Stomach smooth muscle (tissue), 2 donors: ENCODE measurements around the gene RSRP1.
A peak's percentile ranks its signal among the peaks of the same experiment; 100 is the strongest.

Experiments used
- H3K27ac ChIP-seq: one replicate; pipeline ENCODE4 v1.7.0; 2013; ENCODE audit warnings: mild to moderate bottlenecking, low read length, inconsistent platforms
- H3K27me3 ChIP-seq, 2 donors: one replicate each; pipeline ENCODE4 v1.7.0; 2013; ENCODE audit warnings: low read length in 2 of 2; ENCODE audit not compliant: insufficient read depth in 2 of 2, control insufficient read depth in 1 of 2
- H3K36me3 ChIP-seq, 2 donors: one replicate each; pipeline ENCODE4 v1.7.0; 2013; ENCODE audit warnings: low read length in 2 of 2; ENCODE audit not compliant: control insufficient read depth in 2 of 2, insufficient read depth in 2 of 2
- H3K4me1 ChIP-seq: one replicate; pipeline ENCODE4 v1.7.0; 2013; ENCODE audit warnings: low read length; ENCODE audit not compliant: control insufficient read depth, insufficient read depth
- H3K4me3 ChIP-seq, 2 donors: one replicate each; pipeline ENCODE4 v1.7.0; 2013; ENCODE audit warnings: low read length in 2 of 2
- H3K9ac ChIP-seq, 2 donors: one replicate each; pipeline ENCODE4 v1.7.0; 2013; ENCODE audit warnings: low read length in 2 of 2, mild to moderate bottlenecking in 1 of 2
- H3K9me3 ChIP-seq, 2 donors: one replicate each; pipeline ENCODE4 v1.7.0; 2013; ENCODE audit warnings: low read length in 2 of 2; ENCODE audit not compliant: control insufficient read depth in 2 of 2
- donor health status: healthy.
- donor health status: Pancreatic carcinoma.

The RSRP1 gene

DNA sequence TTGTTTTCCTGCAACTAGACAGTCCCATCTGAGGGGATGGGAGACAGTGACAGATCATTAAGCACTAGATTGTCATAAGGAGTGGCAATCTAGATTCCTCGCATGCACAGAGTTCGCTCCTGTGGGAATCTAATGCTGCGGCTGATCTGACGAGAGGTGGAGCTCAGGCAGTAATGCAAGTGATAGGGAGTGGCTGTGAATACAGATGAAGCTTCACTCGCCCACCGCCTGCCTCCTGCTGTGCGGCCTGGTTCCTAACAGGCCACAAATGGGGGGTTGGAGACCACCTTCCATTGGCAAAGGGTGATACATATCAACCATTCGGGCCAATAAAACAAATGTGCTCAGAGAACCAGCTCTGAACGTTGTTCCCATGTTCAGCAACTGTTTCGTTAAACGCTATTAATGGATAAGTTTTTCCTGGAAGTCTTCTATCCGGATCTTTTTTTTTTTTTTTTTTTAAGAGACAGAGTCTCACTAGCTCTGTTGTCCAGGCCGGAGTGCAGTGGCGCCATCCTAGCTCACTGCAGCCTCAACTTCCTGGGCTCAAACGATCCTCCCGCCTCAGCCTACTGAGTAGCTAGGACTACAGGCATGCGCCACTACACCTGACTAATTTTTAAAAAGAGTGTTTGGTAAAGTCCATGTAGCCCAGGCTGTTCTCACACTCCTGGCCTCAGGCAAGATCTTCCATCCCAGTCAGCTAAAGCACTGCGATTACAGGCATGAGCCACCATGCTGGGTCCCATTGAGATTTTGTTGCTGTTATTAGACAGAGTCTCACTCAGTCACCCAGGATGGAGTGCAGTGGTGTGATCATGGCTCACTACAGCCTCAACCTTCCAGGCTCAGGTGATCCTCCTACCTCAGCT is 8.7 kb upstream of the RSRP1 start:
- Histone ChIP-seq H3K4me1 (no peaks in the 10 kb centered on the region), H3K4me3 (no peak overlapping the region), H3K27me3 (no peaks in the 10 kb centered on the region), H3K27ac (no peak overlapping the region), H3K9ac (no peak overlapping the region), H3K36me3 (no peaks in the 10 kb centered on the region), H3K9me3 (no peaks in the 10 kb centered on the region)

DNA sequence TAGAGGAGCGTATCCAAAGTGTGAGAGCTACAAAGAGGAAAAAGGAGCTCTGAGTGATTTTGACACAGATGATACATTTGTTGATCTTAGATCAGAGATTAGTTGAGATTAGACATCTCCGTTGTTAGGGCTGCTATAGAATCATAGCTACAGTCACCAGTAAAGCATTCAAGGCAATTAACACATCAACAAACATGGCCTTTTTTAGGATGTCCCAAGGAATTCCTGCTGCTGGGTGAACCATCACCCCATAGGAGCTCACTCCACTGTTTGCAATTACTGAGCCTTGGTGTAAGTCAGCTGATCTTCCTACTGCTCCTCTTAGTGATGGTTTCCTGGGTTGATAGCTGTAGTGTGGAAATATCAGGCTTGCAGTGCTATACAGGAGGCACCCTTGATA is 6.7 kb upstream of the RSRP1 start:
- no peak overlapping the region for H3K27ac ChIP-seq

GRCh38 chr1:25247829-25248754 is 838 bp upstream of the RSRP1 start:
- Histone ChIP-seq H3K4me3 (peak overlapping the region; percentile 90 to 99), H3K4me1 (peaks cover 14% of the 10 kb centered on the region), H3K27me3 (no peaks in the 10 kb centered on the region), H3K9me3 (no peaks in the 10 kb centered on the region), H3K9ac (peak overlapping the region; percentile 74 to 99), H3K36me3 (peaks cover 2 to 24% of the 10 kb centered on the region in 2 donors), H3K27ac (peak overlapping the region; percentile 98)

More for the DNA sequence above, 6.7 kb upstream of the RSRP1 start:
- Histone ChIP-seq H3K9ac (no peak overlapping the region), H3K9me3 (no peaks in the 10 kb centered on the region), H3K4me3 (no peak overlapping the region), H3K36me3 (no peaks in the 10 kb centered on the region), H3K4me1 (no peaks in the 10 kb centered on the region), H3K27me3 (no peaks in the 10 kb centered on the region)

DNA sequence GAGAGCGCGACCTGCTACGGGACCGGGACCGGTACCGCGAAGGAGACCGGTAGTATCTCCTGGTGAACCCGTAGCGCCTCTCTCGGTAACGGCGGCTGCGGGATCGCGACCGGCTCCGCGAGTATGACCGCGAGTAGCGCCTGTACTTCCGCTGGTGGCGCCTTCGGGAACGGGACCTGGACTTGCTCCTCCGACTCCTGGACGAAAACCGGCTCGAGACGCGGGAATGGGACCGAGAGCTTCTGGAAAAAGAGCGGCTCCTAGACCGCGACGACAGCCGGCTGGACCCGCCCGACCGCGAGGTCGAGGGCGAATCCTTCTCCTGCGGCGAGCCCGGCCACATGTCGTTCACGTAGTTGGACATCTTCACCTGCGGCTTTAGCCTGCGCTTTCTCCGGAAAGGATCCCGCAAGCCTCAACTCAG is 642 bp downstream of the RSRP1 start:
- Histone ChIP-seq H3K27me3 (no peaks in the 10 kb centered on the region), H3K4me1 (peaks cover 14% of the 10 kb centered on the region), H3K9ac (peak overlapping the region; percentile 99 to 100), H3K4me3 (peak overlapping the region; percentile 90 to 99), H3K9me3 (no peaks in the 10 kb centered on the region), H3K36me3 (peaks cover 8 to 32% of the 10 kb centered on the region in 2 donors), H3K27ac (peak overlapping the region; percentile 98)

- peaks cover 16% of the 10 kb centered on the region for H3K4me1 ChIP-seq
- no peaks in the 10 kb centered on the region for H3K9me3 ChIP-seq
- no peaks in the 10 kb centered on the region for H3K27me3 ChIP-seq
- H3K36me3 ChIP-seq = peaks cover 8 to 32% of the 10 kb centered on the region in 2 donors
- H3K4me3 ChIP-seq = peak overlapping the region; percentile 90 to 99
- H3K27ac ChIP-seq = peak overlapping the region; percentile 98
- H3K9ac ChIP-seq = peak overlapping the region; percentile 99 to 100
These were observed 1.2 kb downstream of the RSRP1 start for GRCh38 chr1:25245809-25246599.

GRCh38 chr1:25245393-25245792 is 1.9 kb downstream of the RSRP1 start:
- H3K4me3 ChIP-seq = peak overlapping the region; percentile 90 to 99

GRCh38 chr1:25243907-25244306 is 3.3 kb downstream of the RSRP1 start:
- Histone ChIP-seq H3K4me1 (peaks cover 31% of the 10 kb centered on the region), H3K4me3 (no peak overlapping the region), H3K9me3 (no peaks in the 10 kb centered on the region), H3K9ac (no peak overlapping the region), H3K27me3 (no peaks in the 10 kb centered on the region), H3K27ac (no peak overlapping the region), H3K36me3 (peaks cover 8 to 32% of the 10 kb centered on the region in 2 donors)

More at GRCh38 chr1:25245393-25245792, 1.9 kb downstream of the RSRP1 start:
- Histone ChIP-seq H3K36me3 (peaks cover 8 to 32% of the 10 kb centered on the region in 2 donors), H3K27ac (no peak overlapping the region), H3K9ac (peak overlapping the region in 1 of 2 donors; percentile 55), H3K4me1 (peaks cover 21% of the 10 kb centered on the region), H3K27me3 (no peaks in the 10 kb centered on the region), H3K9me3 (no peaks in the 10 kb centered on the region)

DNA sequence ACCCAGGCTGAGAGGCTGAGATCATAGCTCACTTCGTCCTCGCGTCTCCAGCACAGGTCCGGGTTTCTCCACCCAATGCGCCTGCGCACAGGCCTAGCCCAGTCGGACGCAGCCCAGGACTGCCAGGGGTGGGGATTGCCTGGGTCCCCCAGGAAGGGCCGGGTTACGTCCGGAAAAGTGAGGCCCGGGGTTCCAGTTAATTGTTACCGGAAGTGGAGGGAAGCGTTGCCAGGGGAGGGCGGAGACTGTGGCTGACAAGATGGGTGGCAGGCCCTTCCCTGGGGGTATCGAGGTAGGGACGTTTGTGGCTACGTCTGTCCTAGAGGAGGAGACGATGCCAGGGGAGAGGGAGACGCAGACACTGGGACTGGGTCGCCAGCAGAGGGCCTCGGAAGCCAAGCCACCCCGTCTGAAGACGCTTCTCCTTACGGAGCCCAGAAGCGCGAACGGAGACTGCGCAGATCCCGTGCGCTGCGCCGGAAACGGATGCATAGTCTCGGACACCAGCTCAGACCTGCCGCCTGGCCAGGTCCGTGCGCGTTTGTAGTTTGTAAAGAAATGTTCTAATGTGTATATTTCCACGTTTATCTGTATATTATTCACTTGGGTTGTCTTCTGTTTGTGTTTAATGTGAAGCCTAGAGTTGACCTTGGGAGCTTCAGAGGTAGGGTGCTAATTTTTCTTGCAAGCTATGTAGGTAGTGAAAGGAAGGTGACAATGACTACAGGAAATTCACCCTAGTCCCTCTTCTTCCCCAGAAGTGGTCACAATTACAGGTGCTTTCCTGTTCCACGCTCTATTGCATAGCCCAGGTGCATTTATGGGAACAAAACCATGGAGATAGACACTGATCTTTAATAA is 7.3 kb downstream of the RSRP1 start:
- Histone ChIP-seq H3K9ac (peak overlapping the region; percentile 56 to 89), H3K4me3 (peak overlapping the region; percentile 75 to 82), H3K9me3 (no peaks in the 10 kb centered on the region), H3K27ac (peak overlapping the region; percentile 89), H3K36me3 (peaks cover 6 to 26% of the 10 kb centered on the region in 2 donors), H3K4me1 (peaks cover 19% of the 10 kb centered on the region), H3K27me3 (no peaks in the 10 kb centered on the region)

GRCh38 chr1:25238046-25238445 is 9.2 kb downstream of the RSRP1 start:
- Histone ChIP-seq H3K4me1 (peaks cover 25% of the 10 kb centered on the region), H3K9ac (no peak overlapping the region), H3K27ac (no peak overlapping the region), H3K4me3 (no peak overlapping the region), H3K36me3 (peaks cover 6 to 8% of the 10 kb centered on the region in 2 donors), H3K27me3 (no peaks in the 10 kb centered on the region), H3K9me3 (no peaks in the 10 kb centered on the region)
